Measurements from ENCODE around the gene ACHE. TPM values are rescaled to one million over a fixed set of nuclear protein-coding genes. Genes with fewer than 3 reads are reported as not detected.

The ACHE gene
- 10.4 TPM for total RNA-seq (2021; ENCODE audit: unreplicated experiment)
- 25.9 TPM for polyA plus RNA-seq (2012; ENCODE audit: insufficient read length)
- Bru-seq, nascent RNA, result percentile 47 among the genes with signal in this experiment
- BruChase-seq, experiment 1, labeled RNA remaining after a 2-hour chase, result percentile 51 among the genes with signal in this experiment
- percentile 62 among the genes with signal in this experiment for BruChase-seq, experiment 2, labeled RNA remaining after a 6-hour chase
- long read RNA-seq, partial matches to known transcripts, result 7 of 14 reads
- long read RNA-seq, other reads (novel, unspliced or antisense), result 7 of 14 reads

DNA sequence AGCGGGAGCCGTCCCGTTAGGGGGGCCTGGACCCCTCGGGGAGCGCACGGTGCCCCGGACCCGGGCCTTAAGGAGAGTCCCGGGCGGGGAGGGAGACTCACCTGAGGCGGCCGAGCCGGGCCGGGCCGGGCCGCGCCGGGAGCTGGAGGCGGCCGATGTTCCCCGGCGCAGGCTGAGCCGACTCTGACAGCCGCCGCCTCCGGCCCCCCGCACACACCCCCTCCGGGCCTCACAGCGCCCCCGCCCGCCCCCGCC, at the start of gene ACHE:
TSS of gene ACHE (minus strand) at position 188 of the 255 bp plus-strand sequence. CDS start 1,656 bp downstream, outside the sequence.
- ATAC-seq, result peak; percentile 46

DNA sequence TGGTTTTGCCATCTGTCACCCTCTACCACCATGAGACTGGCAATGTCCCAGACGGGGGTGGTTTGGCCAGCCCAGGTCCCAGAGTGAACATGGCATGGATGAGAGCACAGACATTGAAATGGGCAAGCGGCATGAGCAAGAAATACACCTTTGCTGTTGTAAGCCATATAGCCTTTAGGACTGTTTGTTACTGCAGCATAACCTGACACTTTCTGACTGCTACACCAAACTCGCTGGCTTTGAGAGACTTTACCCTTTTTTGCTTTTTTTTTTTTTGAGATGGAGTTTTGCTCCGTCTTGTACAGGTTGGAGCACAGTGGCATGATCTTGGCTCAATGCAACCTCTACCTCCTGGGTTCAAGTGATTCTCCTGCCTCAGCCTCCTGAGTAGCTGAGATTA, 48.5 kb upstream of the ACHE start:
- H3K27ac ChIP-seq (ENCODE audit: low read length), result peak overlapping the region; percentile 74; the same call in 1 of the 2 replicates
- CTCF ChIA-PET, result no interaction called here
- in situ Hi-C loops (cut with HindIII; ENCODE audit: low pct_unique_long_range_greater_than_20kb, low sequenced_read_pairs), result no loop called here
- no peaks in the 10 kb centered on the region for H3K27me3 ChIP-seq (ENCODE audit: control insufficient read depth, insufficient read depth, low read length)
- DNase-seq (ENCODE audit: low read depth, low spot score) (no peak), ATAC-seq (no peak)
- TF ChIP-seq POLR2AphosphoS5 (IDR thresholded peaks at IDR 0.05; ENCODE audit: low read depth, low read length) (no peak), SIN3A (IDR thresholded peaks at IDR 0.05; ENCODE audit: borderline replicate concordance, insufficient read depth, low read depth, low read length) (no peak), TCF7L2 (IDR thresholded peaks at IDR 0.05; ENCODE audit: low read depth, low read length) (no peak)
- TF ChIP-seq, protein P1, sequence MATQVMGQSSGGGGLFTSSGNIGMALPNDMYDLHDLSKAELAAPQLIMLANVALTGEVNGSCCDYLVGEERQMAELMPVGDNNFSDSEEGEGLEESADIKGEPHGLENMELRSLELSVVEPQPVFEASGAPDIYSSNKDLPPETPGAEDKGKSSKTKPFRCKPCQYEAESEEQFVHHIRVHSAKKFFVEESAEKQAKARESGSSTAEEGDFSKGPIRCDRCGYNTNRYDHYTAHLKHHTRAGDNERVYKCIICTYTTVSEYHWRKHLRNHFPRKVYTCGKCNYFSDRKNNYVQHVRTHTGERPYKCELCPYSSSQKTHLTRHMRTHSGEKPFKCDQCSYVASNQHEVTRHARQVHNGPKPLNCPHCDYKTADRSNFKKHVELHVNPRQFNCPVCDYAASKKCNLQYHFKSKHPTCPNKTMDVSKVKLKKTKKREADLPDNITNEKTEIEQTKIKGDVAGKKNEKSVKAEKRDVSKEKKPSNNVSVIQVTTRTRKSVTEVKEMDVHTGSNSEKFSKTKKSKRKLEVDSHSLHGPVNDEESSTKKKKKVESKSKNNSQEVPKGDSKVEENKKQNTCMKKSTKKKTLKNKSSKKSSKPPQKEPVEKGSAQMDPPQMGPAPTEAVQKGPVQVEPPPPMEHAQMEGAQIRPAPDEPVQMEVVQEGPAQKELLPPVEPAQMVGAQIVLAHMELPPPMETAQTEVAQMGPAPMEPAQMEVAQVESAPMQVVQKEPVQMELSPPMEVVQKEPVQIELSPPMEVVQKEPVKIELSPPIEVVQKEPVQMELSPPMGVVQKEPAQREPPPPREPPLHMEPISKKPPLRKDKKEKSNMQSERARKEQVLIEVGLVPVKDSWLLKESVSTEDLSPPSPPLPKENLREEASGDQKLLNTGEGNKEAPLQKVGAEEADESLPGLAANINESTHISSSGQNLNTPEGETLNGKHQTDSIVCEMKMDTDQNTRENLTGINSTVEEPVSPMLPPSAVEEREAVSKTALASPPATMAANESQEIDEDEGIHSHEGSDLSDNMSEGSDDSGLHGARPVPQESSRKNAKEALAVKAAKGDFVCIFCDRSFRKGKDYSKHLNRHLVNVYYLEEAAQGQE (IDR thresholded peaks at IDR 0.05; ENCODE audit: insufficient read depth in 1 of 2, low read depth in 2 of 2, low read length in 1 of 2), result no peak
- TF ChIP-seq, protein P2, sequence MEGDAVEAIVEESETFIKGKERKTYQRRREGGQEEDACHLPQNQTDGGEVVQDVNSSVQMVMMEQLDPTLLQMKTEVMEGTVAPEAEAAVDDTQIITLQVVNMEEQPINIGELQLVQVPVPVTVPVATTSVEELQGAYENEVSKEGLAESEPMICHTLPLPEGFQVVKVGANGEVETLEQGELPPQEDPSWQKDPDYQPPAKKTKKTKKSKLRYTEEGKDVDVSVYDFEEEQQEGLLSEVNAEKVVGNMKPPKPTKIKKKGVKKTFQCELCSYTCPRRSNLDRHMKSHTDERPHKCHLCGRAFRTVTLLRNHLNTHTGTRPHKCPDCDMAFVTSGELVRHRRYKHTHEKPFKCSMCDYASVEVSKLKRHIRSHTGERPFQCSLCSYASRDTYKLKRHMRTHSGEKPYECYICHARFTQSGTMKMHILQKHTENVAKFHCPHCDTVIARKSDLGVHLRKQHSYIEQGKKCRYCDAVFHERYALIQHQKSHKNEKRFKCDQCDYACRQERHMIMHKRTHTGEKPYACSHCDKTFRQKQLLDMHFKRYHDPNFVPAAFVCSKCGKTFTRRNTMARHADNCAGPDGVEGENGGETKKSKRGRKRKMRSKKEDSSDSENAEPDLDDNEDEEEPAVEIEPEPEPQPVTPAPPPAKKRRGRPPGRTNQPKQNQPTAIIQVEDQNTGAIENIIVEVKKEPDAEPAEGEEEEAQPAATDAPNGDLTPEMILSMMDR (IDR thresholded peaks at IDR 0.05), result no peak
- H3K9me3 ChIP-seq (ENCODE audit: control insufficient read depth, insufficient read depth, low read depth, low read length), result no peaks in the 10 kb centered on the region
- H3K4me1 ChIP-seq (ENCODE audit: control insufficient read depth, insufficient read depth, low read length), result peaks cover 14% of the 10 kb centered on the region; the same call in 1 of the 2 replicates
- H3K36me3 ChIP-seq (ENCODE audit: control insufficient read depth, insufficient read depth, low read length), result no peaks in the 10 kb centered on the region
- no peak overlapping the region for H3K4me3 ChIP-seq (ENCODE audit: low read depth in 2 of 2, low read length in 2 of 2)
- no TSS peak for BruUV-seq (replicated peaks)
- intact Hi-C loops (cut with micrococcal nuclease; ENCODE audit: unreplicated experiment), result no loop called here
- POLR2A ChIA-PET, result no interaction called here

More for the DNA sequence above, at the start of gene ACHE:
- intact Hi-C loops (cut with micrococcal nuclease; ENCODE audit: unreplicated experiment), result loop anchor here (5.0 kb wide), 1 partner anchor 182 kb away; no protein-coding TSS in a partner anchor
- H3K27me3 ChIP-seq (ENCODE audit: control insufficient read depth, insufficient read depth, low read length), result no peaks in the 10 kb centered on the region; the same call in 1 of the 2 replicates
- DNase-seq (ENCODE audit: low read depth, low spot score), result no peak
- peaks cover 26% of the 10 kb centered on the region for H3K4me1 ChIP-seq (ENCODE audit: control insufficient read depth, insufficient read depth, low read length)
- CTCF ChIA-PET, result interaction anchor here (0.6 kb wide), 1 partner anchor 26 kb away, joined by 6 read pairs; no protein-coding TSS in a partner anchor
- peak within 1 kb of the TSS; percentile 50 to 62 for H3K4me3 ChIP-seq (ENCODE audit: low read depth in 2 of 2, low read length in 2 of 2)
- no peaks in the 10 kb centered on the region for H3K36me3 ChIP-seq (ENCODE audit: control insufficient read depth, insufficient read depth, low read length)
- H3K27ac ChIP-seq (ENCODE audit: low read length), result peak within 1 kb of the TSS; percentile 4; the same call in 1 of the 2 replicates
- BruUV-seq (replicated peaks), result no TSS peak
- H3K9me3 ChIP-seq (ENCODE audit: control insufficient read depth, insufficient read depth, low read depth, low read length), result no peaks in the 10 kb centered on the region
- in situ Hi-C loops (cut with HindIII; ENCODE audit: low pct_unique_long_range_greater_than_20kb, low sequenced_read_pairs), result no loop called here
- TF ChIP-seq SIN3A (IDR thresholded peaks at IDR 0.05; ENCODE audit: borderline replicate concordance, insufficient read depth, low read depth, low read length), result no peak
- TF ChIP-seq, protein P1 (IDR thresholded peaks at IDR 0.05; ENCODE audit: insufficient read depth in 1 of 2, low read depth in 2 of 2, low read length in 1 of 2), result no peak
- no peak for TF ChIP-seq POLR2AphosphoS5 (IDR thresholded peaks at IDR 0.05; ENCODE audit: low read depth, low read length)
- TF ChIP-seq, protein P2 (IDR thresholded peaks at IDR 0.05), result no peak
- no peak for TF ChIP-seq TCF7L2 (IDR thresholded peaks at IDR 0.05; ENCODE audit: low read depth, low read length)
- POLR2A ChIA-PET, result no interaction called here
